Skeletal muscle tissue (tissue), 4 donors: ENCODE data around the gene VASH2. TPM values are rescaled to one million over a fixed set of nuclear protein-coding genes. Genes with fewer than 3 reads are reported as not detected.
A peak's percentile ranks its signal among the peaks of the same experiment; 100 is the strongest.
"Not testable (repeated sequence)": the region's sequence is repeated elsewhere in the genome, so short reads cannot be mapped to it uniquely, and the experiment has no call there.

Experiments
- H3K27ac ChIP-seq: one replicate; pipeline ENCODE4 v1.7.0; 2013; ENCODE audit warnings: mild to moderate bottlenecking, low read depth, low read length, inconsistent platforms
- H3K27me3 ChIP-seq, 3 donors: one replicate each; pipeline ENCODE4 v1.7.0; 2013; ENCODE audit warnings: low read length in 3 of 3; ENCODE audit not compliant: control insufficient read depth in 3 of 3, insufficient read depth in 3 of 3
- H3K36me3 ChIP-seq, 3 donors: one replicate each; pipeline ENCODE4 v1.7.0; 2013; ENCODE audit warnings: low read length in 3 of 3; ENCODE audit not compliant: control insufficient read depth in 3 of 3, insufficient read depth in 3 of 3
- H3K4me1 ChIP-seq, 3 donors: one replicate each; pipeline ENCODE4 v1.7.0; 2013; ENCODE audit warnings: low read length in 3 of 3, mild to moderate bottlenecking in 3 of 3; ENCODE audit not compliant: control insufficient read depth in 3 of 3, insufficient read depth in 3 of 3
- H3K4me3 ChIP-seq, 3 donors: one replicate each; pipeline ENCODE4 v1.7.0; 2013; ENCODE audit warnings: low read length in 3 of 3
- H3K9ac ChIP-seq, 3 donors: one replicate each; pipeline ENCODE4 v1.7.0; 2013; ENCODE audit warnings: low read length in 3 of 3, mild to moderate bottlenecking in 3 of 3, moderate library complexity in 2 of 3, low read depth in 1 of 3
- H3K9me3 ChIP-seq, 3 donors: one replicate each; pipeline ENCODE4 v1.7.0; 2013; ENCODE audit warnings: low read length in 3 of 3; ENCODE audit not compliant: control insufficient read depth in 3 of 3
- total RNA-seq: library from RNA; depleted of rRNA; stranded (reverse); fragments of >200 nt; gene quantifications from one replicate; pipeline ENCODE4 v1.2.3, GENCODE V29; 2014
- donor health status: Osteomylitis.

VASH2 gene
- total RNA-seq = 11.5 TPM

- Histone ChIP-seq H3K27me3 (peaks cover 0 to 19% (median 14%) of the 10 kb centered on the region in 3 donors), H3K4me1 (peaks cover 23 to 25% (median 25%) of the 10 kb centered on the region in 3 donors), H3K27ac (no peak within 1 kb of the TSS), H3K36me3 (no peaks in the 10 kb centered on the region), H3K4me3 (peak within 1 kb of the TSS; percentile 71 to 80 (median 73)), H3K9me3 (no peaks in the 10 kb centered on the region), H3K9ac (peak within 1 kb of the TSS in 2 of 3 donors; percentile 57 to 70)
These were observed at the start of gene VASH2 for GRCh38 chr1:212950243-212951125. Gene VASH2 (plus strand): TSS chr1:212950541. CDS start chr1:212951543, 1,002 bp downstream.

- Histone ChIP-seq H3K27ac (no peak overlapping the region), H3K9me3 (peaks cover 0 to 14% (median 12%) of the 10 kb centered on the region in 3 donors), H3K36me3 (peaks cover 0 to 9% (median 5%) of the 10 kb centered on the region in 3 donors), H3K4me1 (no peaks in the 10 kb centered on the region), H3K4me3 (no peak overlapping the region), H3K9ac (no peak overlapping the region), H3K27me3 (no peaks in the 10 kb centered on the region)
These were observed 49.1 kb upstream of the VASH2 start for GRCh38 chr1:212901290-212901689.

- peaks cover 0 to 14% (median 12%) of the 10 kb centered on the region in 3 donors for H3K9me3 ChIP-seq
- no peak overlapping the region for H3K27ac ChIP-seq
- H3K4me3 ChIP-seq = no peak overlapping the region
- no peak overlapping the region for H3K9ac ChIP-seq
- H3K4me1 ChIP-seq = no peaks in the 10 kb centered on the region
- peaks cover 0 to 8% (median 5%) of the 10 kb centered on the region in 3 donors for H3K36me3 ChIP-seq
- no peaks in the 10 kb centered on the region for H3K27me3 ChIP-seq
These were observed 48.3 kb upstream of the VASH2 start for GRCh38 chr1:212902054-212902453.

GRCh38 chr1:212903664-212904063 lies 46.7 kb upstream of the VASH2 start:
- Histone ChIP-seq H3K36me3 (peaks cover 0 to 5% (median 3%) of the 10 kb centered on the region in 3 donors), H3K9me3 (peaks cover 0 to 14% (median 12%) of the 10 kb centered on the region in 3 donors), H3K4me3 (no peak overlapping the region), H3K4me1 (no peaks in the 10 kb centered on the region), H3K27ac (no peak overlapping the region), H3K9ac (no peak overlapping the region), H3K27me3 (no peaks in the 10 kb centered on the region)

- H3K9me3 ChIP-seq, H3K9ac ChIP-seq, H3K27ac ChIP-seq, H3K4me3 ChIP-seq, H3K36me3 ChIP-seq, H3K27me3 ChIP-seq, H3K4me1 ChIP-seq: not testable (repeated sequence)
These were observed 42.3 kb upstream of the VASH2 start for GRCh38 chr1:212908071-212908470.

- H3K36me3 ChIP-seq = no peaks in the 10 kb centered on the region
- no peak overlapping the region for H3K9ac ChIP-seq
- no peaks in the 10 kb centered on the region for H3K27me3 ChIP-seq
- peaks cover 0 to 2% (median 0%) of the 10 kb centered on the region in 3 donors for H3K9me3 ChIP-seq
- H3K4me3 ChIP-seq = no peak overlapping the region
- no peak overlapping the region for H3K27ac ChIP-seq
- H3K4me1 ChIP-seq = no peaks in the 10 kb centered on the region
These were observed 41.4 kb upstream of the VASH2 start for GRCh38 chr1:212908971-212909370.

- no peak overlapping the region for H3K9ac ChIP-seq
- peaks cover 0 to 2% (median 0%) of the 10 kb centered on the region in 3 donors for H3K9me3 ChIP-seq
- no peaks in the 10 kb centered on the region for H3K4me1 ChIP-seq
- no peak overlapping the region for H3K4me3 ChIP-seq
- H3K27me3 ChIP-seq = no peaks in the 10 kb centered on the region
- no peaks in the 10 kb centered on the region for H3K36me3 ChIP-seq
- H3K27ac ChIP-seq = no peak overlapping the region
These were observed 40.7 kb upstream of the VASH2 start for GRCh38 chr1:212909652-212910063.

- not testable (repeated sequence) for H3K27me3 ChIP-seq, H3K4me1 ChIP-seq, H3K9ac ChIP-seq, H3K36me3 ChIP-seq, H3K4me3 ChIP-seq, H3K27ac ChIP-seq, H3K9me3 ChIP-seq
These were observed 40.1 kb upstream of the VASH2 start for GRCh38 chr1:212910213-212910612.

- not testable (repeated sequence) for H3K27me3 ChIP-seq, H3K4me1 ChIP-seq
These were observed 36.7 kb upstream of the VASH2 start for GRCh38 chr1:212913638-212914037.

GRCh38 chr1:212914110-212914509 lies 36.2 kb upstream of the VASH2 start:
- not testable (repeated sequence) for H3K4me1 ChIP-seq, H3K36me3 ChIP-seq, H3K27ac ChIP-seq, H3K9me3 ChIP-seq, H3K9ac ChIP-seq, H3K4me3 ChIP-seq, H3K27me3 ChIP-seq

More at GRCh38 chr1:212913638-212914037, 36.7 kb upstream of the VASH2 start:
- H3K9me3 ChIP-seq, H3K4me3 ChIP-seq, H3K36me3 ChIP-seq, H3K9ac ChIP-seq, H3K27ac ChIP-seq: not testable (repeated sequence)
